Activated T-cell treated with anti-CD3 and anti-CD28 coated beads, Interleukin-2, amount 50 U/mL, for 72 hours (primary cell): Measurements from ENCODE around the gene TSGA10IP. TPM values are rescaled to one million over a fixed set of nuclear protein-coding genes. Genes with fewer than 3 reads are reported as not detected.
A peak's percentile ranks its signal among the peaks of the same experiment; 100 is the strongest.

Experiments
- ATAC-seq, 2 donors: fragments of 150-1000 bp; cut with Tn5 transposase; replicated peaks in 1 of 2; 2 replicates each; pipeline ENCODE4 v1.10.0; 2021; ENCODE audit warnings: moderate library complexity in 2 of 2, mild to moderate bottlenecking in 1 of 2
- DNase-seq, 2 donors: peaks; one replicate each; pipeline ENCODE4 v3.0.0; 2021 to 2022; ENCODE audit warnings: mixed read lengths in 1 of 2
- H3K27ac Mint-ChIP-seq: one replicate; pipeline ENCODE4 v1.8.0; 2022; ENCODE audit warnings: mild to moderate bottlenecking, moderate library complexity, mixed read lengths
- H3K27me3 Mint-ChIP-seq: one replicate; pipeline ENCODE4 v1.8.0; 2022; ENCODE audit warnings: low read depth, mixed read lengths
- H3K36me3 Mint-ChIP-seq, 2 donors: one replicate each; pipeline ENCODE4 v1.8.0; 2022; ENCODE audit warnings: mixed read lengths in 2 of 2, mild to moderate bottlenecking in 1 of 2; ENCODE audit not compliant: insufficient read depth in 2 of 2
- H3K4me1 Mint-ChIP-seq: one replicate; pipeline ENCODE4 v1.8.0; 2022; ENCODE audit warnings: low read depth, mixed read lengths
- H3K4me3 Mint-ChIP-seq, 2 donors: one replicate each; pipeline ENCODE4 v1.8.0; 2022; ENCODE audit warnings: mild to moderate bottlenecking in 2 of 2, mixed read lengths in 2 of 2, moderate library complexity in 2 of 2
- H3K9me3 Mint-ChIP-seq, 2 donors: one replicate each; pipeline ENCODE4 v1.8.0; 2022; ENCODE audit warnings: mixed read lengths in 2 of 2
- total RNA-seq, 2 donors: library from RNA; stranded (reverse); gene quantifications; one replicate each; pipeline ENCODE4 v1.2.3, GENCODE V29; 2022

Gene TSGA10IP
- total RNA-seq, 2 donors from 2014 or later = not detected

DNA sequence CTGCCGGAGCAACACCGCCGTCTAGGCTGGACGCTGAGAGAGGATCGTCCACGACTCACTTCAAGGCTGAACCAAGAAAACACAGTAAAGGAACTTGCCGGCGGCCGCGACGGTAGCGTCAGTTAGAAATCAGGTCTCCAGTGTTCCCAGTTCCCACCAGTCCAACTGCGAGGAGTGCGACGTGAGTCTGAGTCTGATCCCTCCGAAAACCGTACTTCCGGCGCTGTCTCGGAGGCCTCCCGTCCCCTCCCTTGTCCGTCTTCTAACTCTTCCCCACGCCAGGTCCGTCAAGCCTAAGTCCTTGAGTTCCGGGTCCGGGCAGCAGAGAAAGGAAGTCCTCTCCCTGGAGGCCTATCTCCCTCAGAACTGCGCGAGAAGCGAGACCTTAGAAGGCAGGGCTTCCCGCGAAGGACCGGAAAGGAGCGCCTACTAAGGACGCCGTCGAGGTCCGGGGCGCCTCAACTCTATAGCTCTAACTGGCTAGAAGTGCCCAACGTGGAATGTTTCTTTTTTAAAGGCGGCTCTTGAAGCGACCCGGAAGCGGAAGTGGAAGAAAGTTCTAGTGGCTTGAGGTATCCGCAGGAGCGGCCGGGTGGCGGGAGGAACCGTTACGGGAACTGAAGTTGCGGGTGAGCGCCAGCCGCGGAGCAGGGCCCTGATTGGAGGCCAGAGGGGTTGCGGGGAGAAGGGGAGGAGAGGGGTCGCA, 56.8 kb downstream of the TSGA10IP start, which contains the start of the genes BANF1 and EIF1AD:
Gene BANF1, plus strand, starts transcription at position 562 of the 706 bp plus-strand sequence. CDS start 748 bp downstream, outside the sequence.
Gene EIF1AD, minus strand, starts transcription at position 216 of the 706 bp plus-strand sequence. CDS start 1,768 bp downstream, outside the sequence.
- no peaks in the 10 kb centered on the region for H3K27me3 Mint-ChIP-seq
- peak; percentile 93 to 95 for DNase-seq
- H3K36me3 Mint-ChIP-seq = peaks cover 8 to 29% of the 10 kb centered on the region in 2 donors
- peaks cover 42% of the 10 kb centered on the region for H3K4me1 Mint-ChIP-seq
- ATAC-seq = peak; percentile 91 to 95
- no peaks in the 10 kb centered on the region for H3K9me3 Mint-ChIP-seq
- H3K4me3 Mint-ChIP-seq = peak within 1 kb of the TSS; percentile 95 to 99
- peak within 1 kb of the TSS; percentile 98 for H3K27ac Mint-ChIP-seq

DNA sequence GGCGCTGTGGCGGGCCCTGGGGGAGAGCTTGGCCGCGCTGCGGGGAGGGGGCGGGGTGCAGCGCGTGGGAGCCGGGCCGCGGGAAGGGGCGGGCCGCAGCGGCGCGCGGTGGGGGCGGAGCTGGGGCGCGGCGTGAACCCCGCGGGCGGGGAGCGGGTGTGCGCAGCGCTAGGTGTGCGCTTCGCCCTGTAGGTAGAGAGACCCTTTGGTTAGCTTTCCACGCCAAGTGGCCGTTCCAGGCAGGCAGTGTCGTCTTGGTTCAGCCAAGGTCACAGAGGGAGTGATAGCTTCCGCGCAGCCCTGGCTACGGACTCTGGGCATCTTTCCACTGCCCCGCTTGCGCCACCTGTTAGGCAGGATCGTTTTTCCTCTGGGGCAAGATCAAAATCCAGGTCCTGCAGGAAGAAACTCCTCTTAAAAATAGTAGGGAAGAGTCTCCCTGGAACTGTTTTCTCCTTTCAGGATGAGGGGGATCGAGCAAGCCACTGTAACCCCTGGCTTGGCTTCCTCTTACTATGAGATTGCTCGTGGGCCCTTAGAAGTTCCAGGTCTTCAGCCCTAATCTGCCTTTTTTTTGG, 57.5 kb downstream of the TSGA10IP start:
- peak overlapping the region; percentile 75 for H3K27ac Mint-ChIP-seq
- H3K4me1 Mint-ChIP-seq = peaks cover 42% of the 10 kb centered on the region
- no peaks in the 10 kb centered on the region for H3K9me3 Mint-ChIP-seq
- peak overlapping the region; percentile 95 to 99 for H3K4me3 Mint-ChIP-seq
- peak in 1 of 2 donors; percentile 78 for DNase-seq
- ATAC-seq = peak; percentile 72 to 79
- no peaks in the 10 kb centered on the region for H3K27me3 Mint-ChIP-seq
- peaks cover 5 to 23% of the 10 kb centered on the region in 2 donors for H3K36me3 Mint-ChIP-seq

DNA sequence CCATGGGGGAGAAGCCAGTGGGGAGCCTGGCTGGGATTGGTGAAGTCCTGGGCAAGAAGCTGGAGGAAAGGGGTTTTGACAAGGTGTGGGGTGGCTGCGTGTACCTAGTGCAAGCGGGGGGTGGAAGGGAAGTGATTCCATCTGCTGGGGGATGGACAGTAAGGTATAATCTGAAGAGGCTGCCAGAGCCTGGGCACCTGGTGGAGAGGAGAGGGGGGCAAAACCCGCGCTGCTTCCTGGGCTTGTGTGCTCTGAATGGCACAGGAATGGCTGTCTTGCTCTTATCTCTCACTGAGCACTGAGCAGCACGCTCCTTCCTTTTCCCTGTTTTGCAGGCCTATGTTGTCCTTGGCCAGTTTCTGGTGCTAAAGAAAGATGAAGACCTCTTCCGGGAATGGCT, 58.0 kb downstream of the TSGA10IP start:
- Mint-ChIP-seq H3K27ac (peak overlapping the region; percentile 75), H3K36me3 (peaks cover 3 to 22% of the 10 kb centered on the region in 2 donors), H3K4me1 (peaks cover 40% of the 10 kb centered on the region), H3K4me3 (peak overlapping the region; percentile 92 to 95), H3K9me3 (no peaks in the 10 kb centered on the region), H3K27me3 (no peaks in the 10 kb centered on the region)
- DNase-seq (no peak), ATAC-seq (no peak)

DNA sequence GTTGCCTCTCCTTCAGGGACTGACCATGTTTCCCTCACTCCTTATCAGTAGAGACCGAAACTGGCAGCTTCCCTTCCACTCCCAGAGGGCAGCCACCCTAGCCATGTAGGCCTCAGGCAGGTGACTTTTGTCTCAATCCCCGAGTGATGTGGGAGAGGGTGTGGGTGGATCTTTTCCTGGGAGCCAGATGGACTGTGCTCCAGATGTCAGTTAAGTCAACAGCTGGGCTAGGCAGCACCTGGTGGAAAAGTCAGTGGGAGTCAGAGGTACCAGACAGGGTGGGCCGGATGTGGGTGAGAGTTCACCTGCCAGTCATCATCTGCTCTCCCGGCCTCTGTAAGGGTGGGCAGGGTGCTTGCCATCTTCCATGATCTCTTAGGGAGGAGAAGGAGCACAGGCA, 58.9 kb downstream of the TSGA10IP start:
- H3K27ac Mint-ChIP-seq = no peak overlapping the region
- peak overlapping the region; percentile 44 to 60 for H3K4me3 Mint-ChIP-seq
- H3K4me1 Mint-ChIP-seq = peaks cover 33% of the 10 kb centered on the region
- peaks cover 3 to 16% of the 10 kb centered on the region in 2 donors for H3K36me3 Mint-ChIP-seq
- no peaks in the 10 kb centered on the region for H3K9me3 Mint-ChIP-seq
- DNase-seq (no peak), ATAC-seq (no peak)
- no peaks in the 10 kb centered on the region for H3K27me3 Mint-ChIP-seq

DNA sequence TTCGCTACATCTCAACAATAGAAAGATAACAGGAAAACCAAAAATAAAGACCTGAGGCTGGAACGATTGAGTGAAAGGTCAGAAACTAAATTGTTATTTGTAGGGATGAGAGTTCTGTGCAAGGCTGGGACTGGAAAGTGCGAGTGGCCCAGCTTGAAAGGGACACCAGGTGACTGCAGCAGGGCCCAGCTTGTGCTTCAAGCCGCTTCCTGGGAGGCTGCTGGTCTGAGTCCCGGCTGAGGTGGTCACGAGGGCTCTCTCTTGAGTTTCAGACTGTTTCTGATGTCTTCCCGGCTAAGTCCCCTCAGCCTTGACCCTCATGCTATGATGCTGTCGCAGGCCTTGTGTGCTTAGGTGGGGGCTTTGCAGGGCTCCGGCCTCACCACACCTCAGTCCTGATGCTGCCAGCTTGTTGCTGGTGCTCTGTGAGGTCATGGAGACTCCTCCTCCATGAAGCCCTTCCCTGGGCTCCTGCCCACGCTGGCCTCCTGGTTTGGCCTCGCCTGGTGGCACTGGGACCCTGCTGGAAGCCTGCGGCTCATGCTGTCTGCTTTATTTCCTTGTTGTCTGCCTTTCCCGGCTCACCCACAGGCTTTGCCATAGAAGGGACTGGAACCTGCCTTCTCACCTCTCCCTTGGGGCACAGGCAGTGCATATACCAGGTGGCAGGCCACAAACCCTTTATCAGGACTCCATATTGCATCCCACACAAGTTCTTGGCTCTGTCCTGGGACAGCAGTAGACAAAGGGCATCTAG, 61.0 kb downstream of the TSGA10IP start:
- H3K9me3 Mint-ChIP-seq = no peaks in the 10 kb centered on the region
- H3K36me3 Mint-ChIP-seq = peaks cover 3 to 11% of the 10 kb centered on the region in 2 donors
- DNase-seq (no peak), ATAC-seq (no peak)
- peaks cover 5% of the 10 kb centered on the region for H3K27me3 Mint-ChIP-seq
- H3K4me1 Mint-ChIP-seq = peaks cover 15% of the 10 kb centered on the region
- H3K27ac Mint-ChIP-seq = no peak overlapping the region
- no peak overlapping the region for H3K4me3 Mint-ChIP-seq

DNA sequence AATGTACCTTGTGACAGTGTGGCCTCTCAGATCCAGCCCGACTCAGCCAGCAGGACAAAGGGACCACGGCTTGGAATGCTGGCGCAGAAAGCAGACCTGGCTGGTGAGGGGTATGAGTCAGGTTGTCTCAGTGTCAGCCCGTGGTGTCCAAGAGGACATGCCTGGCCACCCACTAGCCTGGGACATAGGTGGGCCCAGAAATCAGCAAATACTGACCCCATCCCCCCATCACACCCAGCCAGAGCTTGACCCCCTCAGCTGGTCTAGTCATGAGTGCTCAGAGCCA, 61.6 kb downstream of the TSGA10IP start:
- DNase-seq (no peak), ATAC-seq (no peak)
- Mint-ChIP-seq H3K9me3 (no peaks in the 10 kb centered on the region), H3K4me3 (no peak overlapping the region), H3K27ac (no peak overlapping the region), H3K27me3 (peaks cover 5% of the 10 kb centered on the region), H3K36me3 (peaks cover 2 to 10% of the 10 kb centered on the region in 2 donors), H3K4me1 (peaks cover 15% of the 10 kb centered on the region)

DNA sequence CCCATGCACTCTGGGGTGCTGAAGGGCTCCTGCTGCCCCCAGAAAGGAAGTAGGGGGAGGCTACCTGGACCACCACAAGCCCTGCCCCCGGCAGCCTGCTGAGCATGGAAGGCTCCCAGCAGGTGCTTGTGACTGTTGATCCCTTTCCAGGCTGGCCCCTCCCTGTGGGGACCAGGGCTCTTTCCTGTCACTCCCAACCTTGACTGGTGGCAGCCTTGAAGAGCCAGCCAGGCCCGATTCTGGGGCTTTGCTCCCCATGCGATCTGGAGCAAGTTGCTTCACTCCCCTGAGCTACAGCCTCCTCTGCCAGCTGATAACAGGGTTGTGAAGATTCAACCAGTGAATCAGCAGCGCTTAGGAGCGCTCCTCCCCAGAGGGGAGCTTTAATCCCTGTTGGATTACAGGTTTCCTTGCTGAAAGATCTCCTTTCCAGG, 61.9 kb downstream of the TSGA10IP start:
- Mint-ChIP-seq H3K27me3 (peaks cover 5% of the 10 kb centered on the region), H3K4me1 (peaks cover 15% of the 10 kb centered on the region), H3K4me3 (no peak overlapping the region), H3K36me3 (peaks cover 0 to 6% of the 10 kb centered on the region in 2 donors), H3K27ac (no peak overlapping the region), H3K9me3 (no peaks in the 10 kb centered on the region)
- no peak for DNase-seq
- no peak for ATAC-seq

DNA sequence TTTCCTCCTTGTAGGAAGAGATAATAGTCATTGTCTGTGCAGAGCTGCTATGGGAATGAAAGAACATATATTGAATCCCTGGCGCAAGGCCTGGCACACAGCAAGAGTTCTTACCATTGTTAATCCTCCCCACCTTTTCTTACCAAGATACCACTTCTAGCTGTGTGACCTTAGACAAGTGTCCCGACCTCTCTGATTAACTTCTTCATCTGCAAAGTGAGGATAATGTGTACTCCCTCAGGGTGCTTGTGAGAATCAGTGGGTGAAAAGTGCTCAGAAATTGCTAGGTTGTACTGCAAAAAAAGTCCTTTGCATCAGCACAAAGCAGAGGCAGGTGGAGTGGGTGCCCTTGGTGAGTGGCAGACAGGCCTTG, 62.8 kb downstream of the TSGA10IP start:
- Mint-ChIP-seq H3K9me3 (no peaks in the 10 kb centered on the region), H3K27me3 (peaks cover 9% of the 10 kb centered on the region), H3K4me3 (no peak overlapping the region), H3K36me3 (peaks cover 0 to 6% of the 10 kb centered on the region in 2 donors), H3K27ac (no peak overlapping the region), H3K4me1 (peaks cover 9% of the 10 kb centered on the region)
- ATAC-seq (no peak), DNase-seq (no peak)

DNA sequence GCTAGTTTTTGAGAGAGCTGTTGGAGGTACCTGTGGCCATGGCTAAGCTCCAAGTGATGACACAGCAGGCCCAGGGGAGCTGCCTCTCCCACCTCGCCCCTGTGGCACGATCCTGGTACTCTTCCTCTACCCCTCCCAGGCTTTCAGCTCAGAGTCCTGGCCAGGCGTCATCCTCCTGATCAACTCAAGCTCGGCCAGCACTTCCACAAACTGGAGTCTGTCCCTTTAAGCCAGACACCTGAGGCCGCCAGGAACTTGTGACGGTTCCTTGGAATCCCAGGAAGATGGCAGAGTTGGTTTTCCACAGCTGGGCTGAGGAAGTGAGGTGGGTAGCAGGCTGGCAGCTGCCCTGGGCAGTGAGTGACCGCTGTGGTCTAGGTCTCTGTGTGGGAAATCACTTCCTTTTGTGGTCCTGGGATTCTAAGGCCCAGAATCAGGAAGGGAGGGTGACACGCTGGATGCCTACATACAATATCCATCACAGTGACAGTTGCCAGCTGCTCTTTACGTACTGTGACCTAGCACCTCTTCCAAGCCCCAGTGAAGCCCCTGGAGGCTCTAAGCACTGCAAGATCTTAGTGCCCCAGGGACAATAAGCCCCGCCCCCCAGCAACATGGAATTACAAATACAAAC, 63.3 kb downstream of the TSGA10IP start:
- no peak for DNase-seq
- H3K27me3 Mint-ChIP-seq = peaks cover 14% of the 10 kb centered on the region
- no peak overlapping the region for H3K27ac Mint-ChIP-seq
- H3K36me3 Mint-ChIP-seq = peaks cover 0 to 6% of the 10 kb centered on the region in 2 donors
- ATAC-seq = no peak
- no peak overlapping the region for H3K4me3 Mint-ChIP-seq
- no peaks in the 10 kb centered on the region for H3K9me3 Mint-ChIP-seq
- H3K4me1 Mint-ChIP-seq = peaks cover 4% of the 10 kb centered on the region

Other genes with a start within 250 kb of the TSGA10IP start
- 100 to 1,000 TPM in 1 of 2 donors, 10 to 100 TPM in 1; 86.4 to 105 TPM for gene KAT5, start 233.2 kb upstream of the TSGA10IP start, total RNA-seq
- 10 to 100 TPM; 35.4 to 37.1 TPM for gene RNASEH2C, start 224.7 kb upstream of the TSGA10IP start, total RNA-seq
- 10 to 100 TPM; 20.0 to 22.4 TPM for gene AP5B1, start 164.5 kb upstream of the TSGA10IP start, total RNA-seq
- gene OVOL1, start 158.4 kb upstream of the TSGA10IP start, total RNA-seq = under 1 TPM in 1 of 2 donors, not detected in 1; 0.16 TPM
- 1 to 10 TPM; 2.2 to 4.6 TPM for gene SNX32, start 111.5 kb upstream of the TSGA10IP start, total RNA-seq
- 100 to 1,000 TPM; 477 to 512 TPM for gene CFL1, start 87.3 kb upstream of the TSGA10IP start, total RNA-seq
- gene MUS81, start 85.0 kb upstream of the TSGA10IP start, total RNA-seq = 10 to 100 TPM; 80.6 to 94.8 TPM
- 10 to 100 TPM; 22.4 to 26.0 TPM for gene EFEMP2, start 72.7 kb upstream of the TSGA10IP start, total RNA-seq
- gene CTSW, start 65.6 kb upstream of the TSGA10IP start, total RNA-seq = 10 to 100 TPM; 16.8 to 27.8 TPM
- gene FIBP, start 57.0 kb upstream of the TSGA10IP start, total RNA-seq = 10 to 100 TPM; 86.4 to 91.9 TPM
- gene CCDC85B, start 54.8 kb upstream of the TSGA10IP start, total RNA-seq = 10 to 100 TPM; 35.4 to 37.5 TPM
- 10 to 100 TPM; 11.9 to 18.8 TPM for gene FOSL1, start 45.1 kb upstream of the TSGA10IP start, total RNA-seq
- gene C11orf68, start 26.4 kb upstream of the TSGA10IP start, total RNA-seq = 10 to 100 TPM; 34.7 to 36.5 TPM
- 100 to 1,000 TPM; 126 to 145 TPM for gene DRAP1, start 26.1 kb upstream of the TSGA10IP start, total RNA-seq
- gene SART1, start 16.3 kb downstream of the TSGA10IP start, total RNA-seq = 10 to 100 TPM; 63.2 to 75.9 TPM
- gene EIF1AD, start 56.7 kb downstream of the TSGA10IP start, total RNA-seq = 10 to 100 TPM; 39.1 to 40.8 TPM
- gene BANF1, start 57.0 kb downstream of the TSGA10IP start, total RNA-seq = 100 to 1,000 TPM; 166 to 174 TPM
- under 1 TPM; 0.34 to 0.79 TPM for gene CST6, start 66.5 kb downstream of the TSGA10IP start, total RNA-seq
- gene CATSPER1, start 81.0 kb downstream of the TSGA10IP start, total RNA-seq = under 1 TPM in 1 of 2 donors, not detected in 1; 0.49 TPM
- under 1 TPM; 0.36 to 0.42 TPM for gene GAL3ST3, start 103.7 kb downstream of the TSGA10IP start, total RNA-seq
- gene SF3B2, start 106.9 kb downstream of the TSGA10IP start, total RNA-seq = 100 to 1,000 TPM; 222 to 223 TPM
- 100 to 1,000 TPM; 104 to 114 TPM for gene PACS1, start 124.8 kb downstream of the TSGA10IP start, total RNA-seq